ENCODE results near the gene PFKFB3. TPM values are rescaled to one million over a fixed set of nuclear protein-coding genes. Genes with fewer than 3 reads are reported as not detected.

PFKFB3 gene
- total and polyA plus RNA-seq, 2 experiments from 2014 or later = 47.6 TPM

- no peaks in the 10 kb centered on the region for H3K27me3 ChIP-seq
- no peak overlapping the region for H3K4me3 ChIP-seq
- H3K27ac ChIP-seq = no peak overlapping the region
- H3K36me3 ChIP-seq = peaks cover 91% of the 10 kb centered on the region
- no peaks in the 10 kb centered on the region for H3K9me3 ChIP-seq (ENCODE audit: low read depth)
- peaks cover 11% of the 10 kb centered on the region for H3K4me1 ChIP-seq (ENCODE audit: low read depth)
- TF ChIP-seq CTCF (IDR thresholded peaks at IDR 0.05; ENCODE audit: low read depth, low read length) = no peak
- DNase-seq (ENCODE audit: low read depth in 1 of 2, low spot score in 1 of 2) = no peak
These were observed 16.7 kb downstream of the PFKFB3 start for GRCh38 chr10:6219494-6219836.

- H3K36me3 ChIP-seq = peaks cover 91% of the 10 kb centered on the region
- H3K9me3 ChIP-seq (ENCODE audit: low read depth) = no peaks in the 10 kb centered on the region
- no peak for TF ChIP-seq CTCF (IDR thresholded peaks at IDR 0.05; ENCODE audit: low read depth, low read length)
- peaks cover 10% of the 10 kb centered on the region for H3K4me1 ChIP-seq (ENCODE audit: low read depth)
- no peak for DNase-seq (ENCODE audit: low read depth in 1 of 2, low spot score in 1 of 2)
- no peaks in the 10 kb centered on the region for H3K27me3 ChIP-seq
- H3K27ac ChIP-seq = peak overlapping the region; percentile 91
- no peak overlapping the region for H3K4me3 ChIP-seq
These were observed 17.9 kb downstream of the PFKFB3 start for GRCh38 chr10:6220418-6221191.

GRCh38 chr10:6221192-6221940, 18.6 kb downstream of the PFKFB3 start:
- DNase-seq (ENCODE audit: low read depth in 1 of 2, low spot score in 1 of 2) = no peak
- Histone ChIP-seq H3K27me3 (no peaks in the 10 kb centered on the region), H3K9me3 (ENCODE audit: low read depth) (no peaks in the 10 kb centered on the region), H3K4me1 (ENCODE audit: low read depth) (peaks cover 10% of the 10 kb centered on the region), H3K27ac (peak overlapping the region; percentile 91), H3K4me3 (no peak overlapping the region), H3K36me3 (peaks cover 91% of the 10 kb centered on the region)
- no peak for TF ChIP-seq CTCF (IDR thresholded peaks at IDR 0.05; ENCODE audit: low read depth, low read length)

GRCh38 chr10:6221971-6222751, 19.4 kb downstream of the PFKFB3 start:
- no peak for TF ChIP-seq CTCF (IDR thresholded peaks at IDR 0.05; ENCODE audit: low read depth, low read length)
- no peaks in the 10 kb centered on the region for H3K27me3 ChIP-seq
- peaks cover 10% of the 10 kb centered on the region for H3K4me1 ChIP-seq (ENCODE audit: low read depth)
- peak overlapping the region; percentile 91 for H3K27ac ChIP-seq
- peaks cover 91% of the 10 kb centered on the region for H3K36me3 ChIP-seq
- DNase-seq (ENCODE audit: low read depth in 1 of 2, low spot score in 1 of 2) = peak in 1 of 2 donors; percentile 54
- H3K9me3 ChIP-seq (ENCODE audit: low read depth) = no peaks in the 10 kb centered on the region
- H3K4me3 ChIP-seq = no peak overlapping the region

GRCh38 chr10:6222755-6223154, 20.0 kb downstream of the PFKFB3 start:
- H3K27ac ChIP-seq = peak overlapping the region; percentile 91
- H3K27me3 ChIP-seq = no peaks in the 10 kb centered on the region
- H3K9me3 ChIP-seq (ENCODE audit: low read depth) = no peaks in the 10 kb centered on the region
- peaks cover 10% of the 10 kb centered on the region for H3K4me1 ChIP-seq (ENCODE audit: low read depth)
- no peak overlapping the region for H3K4me3 ChIP-seq
- DNase-seq (ENCODE audit: low read depth in 1 of 2, low spot score in 1 of 2) = no peak
- H3K36me3 ChIP-seq = peaks cover 91% of the 10 kb centered on the region
- TF ChIP-seq CTCF (IDR thresholded peaks at IDR 0.05; ENCODE audit: low read depth, low read length) = no peak
